ENCODE measurements around the gene DNPEP.

The DNPEP gene

GRCh38 chr2:219387306-219388120, at the start of gene DNPEP:
Gene DNPEP, minus strand, starts transcription at chr2:219387912. Its CDS starts 118 bp downstream, at chr2:219387794.
- DNase-seq (ENCODE audit: low read depth, low spot score), result peak; percentile 80

- DNase-seq (ENCODE audit: low read depth, low spot score), result peak; percentile 85
These were observed 49.4 kb upstream of the DNPEP start for GRCh38 chr2:219437141-219437540.

- no peak for DNase-seq (ENCODE audit: low read depth, low spot score)
These were observed 48.8 kb upstream of the DNPEP start for GRCh38 chr2:219436491-219436890.

DNA sequence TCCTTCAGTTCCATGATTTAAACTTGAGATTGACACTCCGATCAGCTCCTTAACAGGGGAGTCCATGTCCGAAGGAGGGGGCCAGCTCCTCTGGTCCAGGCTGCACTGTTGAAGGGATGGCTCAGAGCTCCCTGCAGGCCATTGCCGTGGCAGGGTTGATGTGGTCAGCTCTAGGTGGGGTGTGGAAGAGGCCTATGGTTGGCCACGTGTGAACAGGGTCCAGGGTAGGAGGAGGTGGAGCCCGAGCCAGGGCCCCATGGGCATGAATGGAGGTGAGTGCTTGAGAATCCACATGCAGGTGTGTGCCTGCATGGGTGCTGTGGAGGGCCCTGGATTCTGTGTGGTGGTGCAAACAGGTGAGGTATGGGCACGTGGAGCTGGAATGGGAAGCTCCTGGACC, 48.0 kb upstream of the DNPEP start:
- no peak for DNase-seq (ENCODE audit: low read depth, low spot score)

DNA sequence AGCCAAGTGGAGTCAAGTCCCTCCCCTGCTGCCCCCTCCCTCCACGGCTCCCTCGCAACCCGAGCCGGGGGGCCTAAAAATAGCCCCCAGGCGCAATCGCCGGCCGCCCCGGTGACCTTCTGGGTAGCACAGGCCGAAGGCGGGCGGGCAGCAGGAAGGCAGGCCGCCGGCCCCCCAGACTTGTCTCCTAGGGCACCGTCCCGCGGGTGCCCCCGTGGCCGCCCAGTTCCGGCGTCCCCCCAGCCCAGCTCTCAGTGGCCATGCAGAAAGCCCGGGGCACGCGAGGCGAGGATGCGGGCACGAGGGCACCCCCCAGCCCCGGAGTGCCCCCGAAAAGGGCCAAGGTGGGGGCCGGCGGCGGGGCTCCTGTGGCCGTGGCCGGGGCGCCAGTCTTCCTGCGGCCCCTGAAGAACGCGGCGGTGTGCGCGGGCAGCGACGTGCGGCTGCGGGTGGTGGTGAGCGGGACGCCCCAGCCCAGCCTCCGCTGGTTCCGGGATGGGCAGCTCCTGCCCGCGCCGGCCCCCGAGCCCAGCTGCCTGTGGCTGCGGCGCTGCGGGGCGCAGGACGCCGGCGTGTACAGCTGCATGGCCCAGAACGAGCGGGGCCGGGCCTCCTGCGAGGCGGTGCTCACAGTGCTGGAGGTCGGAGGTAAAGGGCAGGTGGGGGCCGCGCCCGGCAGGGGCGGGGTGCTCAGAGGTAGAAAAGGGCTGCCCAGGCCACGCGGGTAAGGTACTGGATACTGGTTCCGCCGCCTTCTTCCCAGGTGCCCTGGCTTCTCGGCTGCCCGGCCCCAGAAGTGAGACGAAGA, 47.2 kb upstream of the DNPEP start, which contains the start of gene SPEG:
Gene SPEG, plus strand, starts transcription at position 126 of the 808 bp plus-strand sequence. Its CDS starts 135 bp downstream, at position 261.
- no peak for DNase-seq (ENCODE audit: low read depth, low spot score)

GRCh38 chr2:219434468-219434717, 46.7 kb upstream of the DNPEP start:
- no peak for DNase-seq (ENCODE audit: low read depth, low spot score)

DNA sequence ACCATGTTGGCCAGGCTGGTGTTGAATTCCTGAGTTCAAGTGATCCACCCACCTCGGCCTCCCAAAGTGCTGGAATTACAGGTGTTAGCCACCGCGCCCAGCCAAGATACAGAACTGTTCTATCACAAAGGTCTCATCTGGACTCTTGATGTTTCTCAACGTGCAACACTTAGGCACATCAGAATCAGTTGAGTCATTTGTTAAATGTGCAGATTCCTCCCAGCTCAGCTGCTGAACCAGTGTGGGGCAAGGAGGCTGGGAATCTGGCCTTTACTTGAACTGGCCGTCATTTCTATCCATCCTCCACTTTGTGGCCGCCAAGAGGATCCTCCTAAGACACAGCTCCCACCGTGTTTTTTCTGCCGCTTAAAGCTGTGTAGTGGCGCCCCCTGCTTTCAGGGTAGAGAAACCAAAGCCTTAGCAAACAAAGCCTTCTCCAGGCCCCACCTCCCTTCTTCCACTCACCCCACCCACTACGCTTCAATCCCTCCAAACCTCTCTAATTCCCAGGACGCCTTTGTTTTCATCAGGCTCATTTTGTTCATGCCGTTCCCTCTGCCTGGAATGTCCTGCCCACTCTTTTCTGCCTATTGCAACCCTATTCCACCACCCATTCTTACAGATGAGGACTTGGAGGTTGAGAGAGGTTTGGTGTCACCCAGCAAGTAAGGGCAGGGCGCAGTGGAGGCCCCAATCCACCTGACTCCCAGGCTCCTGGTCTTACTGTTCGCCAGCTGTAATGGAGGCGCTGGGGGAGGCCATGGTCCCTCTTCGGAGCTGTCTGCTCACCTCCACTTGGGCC, 46.2 kb upstream of the DNPEP start:
- peak; percentile 89 for DNase-seq (ENCODE audit: low read depth, low spot score)

GRCh38 chr2:219430633-219431615, 43.2 kb upstream of the DNPEP start:
- no peak for DNase-seq (ENCODE audit: low read depth, low spot score)

GRCh38 chr2:219429958-219430606, 42.4 kb upstream of the DNPEP start:
- no peak for DNase-seq (ENCODE audit: low read depth, low spot score)

- DNase-seq (ENCODE audit: low read depth, low spot score), result no peak
These were observed 40.8 kb upstream of the DNPEP start for GRCh38 chr2:219428469-219428868.

GRCh38 chr2:219426534-219427136, 38.9 kb upstream of the DNPEP start:
- no peak for DNase-seq (ENCODE audit: low read depth, low spot score)

DNA sequence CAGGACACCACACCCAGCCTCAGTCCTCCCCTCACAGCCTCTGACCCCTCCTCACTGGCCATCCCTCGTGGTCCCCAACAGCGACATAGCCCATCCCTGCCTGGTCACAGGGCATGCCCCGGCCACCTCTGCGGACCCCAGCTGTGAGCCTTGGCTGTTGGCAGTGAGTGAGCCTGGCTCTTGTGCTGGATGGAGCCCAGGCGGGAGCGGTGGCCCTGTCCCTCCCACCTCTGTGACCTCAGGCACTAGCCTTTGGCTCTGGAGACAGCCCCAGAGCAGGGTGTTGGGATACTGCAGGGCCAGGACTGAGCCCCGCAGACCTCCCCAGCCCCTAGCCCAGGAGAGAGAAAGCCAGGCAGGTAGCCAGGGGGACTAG, 38.3 kb upstream of the DNPEP start:
- no peak for DNase-seq (ENCODE audit: low read depth, low spot score)

- DNase-seq (ENCODE audit: low read depth, low spot score), result no peak
These were observed 37.7 kb upstream of the DNPEP start for GRCh38 chr2:219425238-219426067.

DNA sequence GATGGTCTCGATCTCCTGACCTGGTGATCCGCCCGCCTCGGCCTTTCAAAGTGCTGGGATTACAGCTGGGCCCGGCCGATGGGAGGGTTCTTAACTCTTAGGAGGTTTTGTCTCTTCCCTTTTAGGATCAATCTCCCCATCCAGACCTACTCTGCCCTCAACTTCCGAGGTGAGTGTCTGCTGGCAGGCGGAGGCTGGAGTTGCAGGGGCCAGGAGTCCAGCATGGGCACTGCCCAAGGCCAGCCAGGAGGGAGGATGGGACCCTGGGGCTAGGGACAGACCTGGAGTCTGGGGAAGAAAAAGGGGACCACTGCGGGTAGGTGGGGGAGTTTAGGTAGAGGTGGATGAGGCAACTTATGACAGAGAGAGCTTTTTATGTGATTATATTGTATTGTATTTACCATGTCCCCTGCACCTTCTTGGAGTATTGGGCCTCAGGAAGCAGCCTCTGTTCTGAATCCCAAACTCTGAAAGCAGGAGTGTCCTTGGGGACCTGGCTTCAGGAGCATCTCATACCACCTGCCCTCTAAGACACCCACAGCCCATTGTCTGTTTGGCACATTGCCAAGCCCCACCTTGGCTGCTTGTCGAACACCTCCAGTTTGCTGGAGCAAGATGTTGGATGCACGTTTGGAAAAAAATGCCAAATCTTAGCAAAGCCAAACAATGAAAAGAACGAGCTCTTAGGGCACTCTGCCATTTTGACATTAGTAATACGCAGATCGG, 36.1 kb upstream of the DNPEP start:
- DNase-seq (ENCODE audit: low read depth, low spot score), result no peak

DNA sequence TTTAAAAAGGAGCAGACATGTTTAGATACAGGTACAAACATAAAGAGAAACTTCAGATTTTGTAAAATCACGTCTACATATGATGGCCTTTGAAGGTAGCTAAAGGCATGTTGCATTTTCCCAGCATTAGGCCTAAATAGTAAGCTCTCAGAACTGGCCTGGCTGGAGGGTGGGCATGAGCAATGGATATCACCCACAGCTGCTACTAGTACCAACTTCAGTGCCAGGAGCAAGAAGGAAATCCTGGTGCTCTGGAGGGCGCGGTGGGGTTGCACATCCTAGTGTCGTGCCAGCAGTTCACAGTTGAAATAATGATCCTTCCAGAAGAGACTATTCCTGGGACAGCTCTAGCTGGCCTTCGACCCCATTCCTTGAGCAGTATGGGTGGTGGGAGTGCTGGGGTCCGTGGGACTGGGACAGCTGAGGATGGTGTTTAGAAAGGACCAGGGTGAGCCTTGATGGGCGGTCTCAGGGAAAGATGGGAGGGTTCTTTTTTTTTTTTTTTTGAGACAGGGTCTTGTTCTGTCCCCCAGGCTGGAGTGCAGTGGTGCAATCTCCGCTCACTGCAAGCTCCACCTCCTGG, 35.3 kb upstream of the DNPEP start:
- no peak for DNase-seq (ENCODE audit: low read depth, low spot score)

DNA sequence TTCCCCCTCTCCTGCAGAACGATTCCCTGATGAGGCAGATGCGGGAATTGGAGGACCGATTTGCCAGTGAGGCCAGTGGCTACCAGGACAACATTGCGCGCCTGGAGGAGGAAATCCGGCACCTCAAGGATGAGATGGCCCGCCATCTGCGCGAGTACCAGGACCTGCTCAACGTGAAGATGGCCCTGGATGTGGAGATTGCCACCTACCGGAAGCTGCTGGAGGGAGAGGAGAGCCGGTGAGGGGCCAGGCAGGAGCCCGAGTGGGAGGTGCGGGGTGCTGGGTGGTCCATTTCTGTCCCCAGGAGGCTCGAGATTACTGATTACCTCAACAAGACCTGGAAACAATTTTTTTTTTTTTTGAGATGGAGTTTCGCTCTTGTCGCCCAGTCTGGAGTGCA, 33.6 kb upstream of the DNPEP start:
- DNase-seq (ENCODE audit: low read depth, low spot score), result no peak

GRCh38 chr2:219420687-219421086, 33.0 kb upstream of the DNPEP start:
- no peak for DNase-seq (ENCODE audit: low read depth, low spot score)

Measured in ELF-1 (cell line).